MCF 10A (cell line): ENCODE measurements around the gene GSTO2. TPM values are rescaled to one million over a fixed set of nuclear protein-coding genes. Genes with fewer than 3 reads are reported as not detected.

Source experiments
- BruUV-seq: library from RNA; stranded (reverse); fragments of 400-500 nt; replicated peaks from 2 replicates; lab custom pipeline; 2021; lab: Mats Ljungman, UMichigan
- CTCF ChIA-PET: fragments of 300-600 bp; sonication (Branson Sonifier 250); formaldehyde crosslinking; extraction: SDS; loops from one replicate; lab custom pipeline; 2021; ENCODE audit warnings: antibody characterized with exemption, inconsistent platforms; lab: Yijun Ruan, JAX
- POLR2A ChIA-PET: fragments of 300-600, 350-650 bp; sonication (Branson Sonifier 250); formaldehyde crosslinking; extraction: SDS; loops from one replicate; lab custom pipeline; 2020; ENCODE audit warnings: antibody characterized with exemption, inconsistent platforms; lab: Yijun Ruan, JAX
- DNase-seq: peaks from one replicate; pipeline ENCODE4 v3.0.0-alpha.2; 2018; ENCODE audit not compliant: unreplicated experiment
- H3K27ac Mint-ChIP-seq: one replicate; pipeline ENCODE4 v1.8.0; 2022; ENCODE audit warnings: mild to moderate bottlenecking, low read depth, mixed read lengths; ENCODE audit not compliant: unreplicated experiment
- H3K27me3 Mint-ChIP-seq: one replicate; pipeline ENCODE4 v1.8.0; 2022; ENCODE audit warnings: mixed read lengths; ENCODE audit not compliant: insufficient read depth, unreplicated experiment
- H3K36me3 Mint-ChIP-seq: one replicate; pipeline ENCODE4 v1.8.0; 2022; ENCODE audit warnings: mild to moderate bottlenecking, moderate library complexity, mixed read lengths; ENCODE audit not compliant: insufficient read depth, unreplicated experiment
- H3K4me1 Mint-ChIP-seq: one replicate; pipeline ENCODE4 v1.8.0; 2022; ENCODE audit warnings: mixed read lengths; ENCODE audit not compliant: insufficient read depth, unreplicated experiment
- H3K4me3 Mint-ChIP-seq: one replicate; pipeline ENCODE4 v1.8.0; 2022; ENCODE audit warnings: mild to moderate bottlenecking, moderate library complexity, mixed read lengths; ENCODE audit not compliant: unreplicated experiment
- H3K9me3 Mint-ChIP-seq: one replicate; pipeline ENCODE4 v1.8.0; 2022; ENCODE audit warnings: mixed read lengths; ENCODE audit not compliant: unreplicated experiment
- CTCF ChIP-seq: fragments of 200-600 bp; IDR thresholded peaks from one replicate; pipeline ENCODE4 v1.8.0; 2022; ENCODE audit warnings: antibody characterized with exemption, mild to moderate bottlenecking; ENCODE audit not compliant: unreplicated experiment
- intact Hi-C: fragments of 100-400 bp; cut with micrococcal nuclease; formaldehyde crosslinking; loops from 2 replicates; pipeline ENCODE4 v1.14.1; 2022
- total RNA-seq: library from RNA; stranded (reverse); gene quantifications from 2 replicates; pipeline ENCODE4 v1.2.3, GENCODE V29; 2022

The GSTO2 gene
- total RNA-seq, 1 experiment from 2014 or later = 40.9 TPM

- peaks cover 46% of the 10 kb centered on the region for H3K36me3 Mint-ChIP-seq
- H3K27ac Mint-ChIP-seq = peak overlapping the region; percentile 37
- no peak overlapping the region for H3K4me3 Mint-ChIP-seq
- ChIA-PET CTCF (interaction anchor here (0.9 to 7.7 kb wide), 8 partner anchors 11 to 44 kb away, joined by 3 to 165 read pairs (median 40); partner anchors contain the start of genes CFAP58 and ITPRIP), POLR2A (interaction anchor here (0.7 to 8.8 kb wide), 5 partner anchors 12 to 42 kb away, joined by 3 to 95 read pairs (median 46); partner anchors contain the start of gene ITPRIP)
- no peak for TF ChIP-seq CTCF
- peaks cover 30% of the 10 kb centered on the region for H3K4me1 Mint-ChIP-seq
- no peak for DNase-seq
- no TSS peak for BruUV-seq
- no peaks in the 10 kb centered on the region for H3K27me3 Mint-ChIP-seq
- peaks cover 6% of the 10 kb centered on the region for H3K9me3 Mint-ChIP-seq
- intact Hi-C loops = no loop called here
Observed at GRCh38 chr10:104307576-104308438, 38.8 kb downstream of the GSTO2 start.

GRCh38 chr10:104308439-104308903 lies 39.5 kb downstream of the GSTO2 start:
- ChIA-PET POLR2A (interaction anchor here (1.1 to 8.8 kb wide), 4 partner anchors 11 to 30 kb away, joined by 3 to 95 read pairs (median 56); partner anchors contain the start of gene ITPRIP), CTCF (interaction anchor here (3.3 to 7.7 kb wide), 4 partner anchors 11 to 44 kb away, joined by 10 to 165 read pairs (median 118); partner anchors contain the start of gene CFAP58)
- H3K4me3 Mint-ChIP-seq = no peak overlapping the region
- peaks cover 30% of the 10 kb centered on the region for H3K4me1 Mint-ChIP-seq
- TF ChIP-seq CTCF = no peak
- H3K27ac Mint-ChIP-seq = peak overlapping the region; percentile 37
- H3K9me3 Mint-ChIP-seq = peaks cover under 1% of the 10 kb centered on the region
- DNase-seq = no peak
- intact Hi-C loops = no loop called here
- H3K27me3 Mint-ChIP-seq = no peaks in the 10 kb centered on the region
- H3K36me3 Mint-ChIP-seq = peaks cover 53% of the 10 kb centered on the region
- no TSS peak for BruUV-seq

- ChIA-PET POLR2A (interaction anchor here (0.6 to 8.8 kb wide), 12 partner anchors 9 to 39 kb away, joined by 3 to 95 read pairs (median 4); partner anchors contain the start of gene ITPRIP), CTCF (interaction anchor here (0.7 to 13.8 kb wide), 10 partner anchors 9 to 42 kb away, joined by 3 to 143 read pairs (median 8); partner anchors contain the start of gene CFAP58)
- peaks cover 65% of the 10 kb centered on the region for H3K36me3 Mint-ChIP-seq
- H3K27ac Mint-ChIP-seq = peak overlapping the region; percentile 87
- peaks cover 30% of the 10 kb centered on the region for H3K4me1 Mint-ChIP-seq
- no peaks in the 10 kb centered on the region for H3K9me3 Mint-ChIP-seq
- intact Hi-C loops = no loop called here
- no peak for TF ChIP-seq CTCF
- no peaks in the 10 kb centered on the region for H3K27me3 Mint-ChIP-seq
- H3K4me3 Mint-ChIP-seq = no peak overlapping the region
- TSS peak; percentile 31 for BruUV-seq
- DNase-seq = peak; percentile 90
Observed at GRCh38 chr10:104309980-104310978, 41.3 kb downstream of the GSTO2 start.
